ENCODE data around the gene LRRC32.

LRRC32 gene, protein sequence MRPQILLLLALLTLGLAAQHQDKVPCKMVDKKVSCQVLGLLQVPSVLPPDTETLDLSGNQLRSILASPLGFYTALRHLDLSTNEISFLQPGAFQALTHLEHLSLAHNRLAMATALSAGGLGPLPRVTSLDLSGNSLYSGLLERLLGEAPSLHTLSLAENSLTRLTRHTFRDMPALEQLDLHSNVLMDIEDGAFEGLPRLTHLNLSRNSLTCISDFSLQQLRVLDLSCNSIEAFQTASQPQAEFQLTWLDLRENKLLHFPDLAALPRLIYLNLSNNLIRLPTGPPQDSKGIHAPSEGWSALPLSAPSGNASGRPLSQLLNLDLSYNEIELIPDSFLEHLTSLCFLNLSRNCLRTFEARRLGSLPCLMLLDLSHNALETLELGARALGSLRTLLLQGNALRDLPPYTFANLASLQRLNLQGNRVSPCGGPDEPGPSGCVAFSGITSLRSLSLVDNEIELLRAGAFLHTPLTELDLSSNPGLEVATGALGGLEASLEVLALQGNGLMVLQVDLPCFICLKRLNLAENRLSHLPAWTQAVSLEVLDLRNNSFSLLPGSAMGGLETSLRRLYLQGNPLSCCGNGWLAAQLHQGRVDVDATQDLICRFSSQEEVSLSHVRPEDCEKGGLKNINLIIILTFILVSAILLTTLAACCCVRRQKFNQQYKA

DNA sequence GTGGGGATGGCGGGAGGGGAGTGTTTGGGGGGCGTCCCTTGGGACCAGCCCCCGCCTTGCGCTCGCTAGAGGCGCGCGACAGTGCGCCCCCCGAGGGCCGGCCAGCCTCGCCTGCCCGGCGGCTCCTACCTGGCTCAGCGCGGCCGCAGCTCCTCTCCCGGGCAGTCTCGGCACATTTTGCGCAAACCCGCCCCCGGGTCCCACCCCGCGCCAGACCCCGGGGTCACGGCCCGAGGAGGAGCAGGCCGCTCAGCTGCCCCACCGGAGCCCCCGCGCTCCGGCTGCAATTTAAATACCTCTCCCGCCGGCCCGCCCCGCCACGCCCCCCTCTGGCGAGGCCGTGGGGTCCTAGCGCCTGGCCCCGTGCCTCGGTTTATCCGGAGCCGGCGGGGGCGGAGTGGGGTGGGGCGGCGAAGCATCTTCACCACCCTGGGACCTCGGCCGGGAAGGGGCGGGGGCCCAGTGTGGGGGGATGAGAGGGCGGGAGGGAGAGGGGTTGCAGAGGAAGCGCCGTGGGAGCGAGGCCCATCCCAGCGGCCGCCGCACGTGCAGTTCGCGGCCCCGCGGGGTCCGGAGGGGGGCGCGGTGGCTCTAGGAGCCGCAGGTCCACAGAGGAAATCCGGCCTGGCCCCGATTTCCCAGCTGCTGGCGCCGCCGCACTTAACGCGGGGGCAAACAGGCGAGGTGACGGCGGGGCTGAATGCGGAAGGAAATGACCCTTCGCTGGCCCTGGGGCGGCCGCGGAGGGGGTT lies at the start of gene LRRC32:
Gene LRRC32, minus strand, starts transcription at position 263 of the 752 bp plus-strand sequence. CDS start 4,793 bp downstream, outside the sequence.
- DNase-seq, result no peak

DNA sequence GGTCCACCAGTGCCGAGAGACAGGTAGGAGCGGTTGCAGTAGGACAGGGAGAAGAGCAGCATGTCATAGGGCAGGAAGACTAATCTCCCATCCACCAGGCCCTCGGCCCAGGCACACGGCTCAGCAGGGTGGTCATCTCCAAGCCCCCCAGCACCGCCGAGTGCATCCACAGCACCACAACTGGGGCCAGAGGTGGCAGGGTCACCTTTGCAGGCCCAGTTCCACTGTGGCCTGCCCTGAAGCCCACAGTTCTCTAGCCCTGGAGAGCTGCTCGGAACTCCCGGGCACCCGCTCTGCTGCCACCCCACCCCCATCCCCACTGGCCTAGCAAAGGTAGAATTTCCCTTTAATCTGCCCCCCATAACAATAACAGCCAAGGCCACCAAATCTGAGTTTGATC lies 49.1 kb upstream of the LRRC32 start:
- TF ChIP-seq POLR2A (IDR thresholded peaks at IDR 0.05; ENCODE audit: low read length) (no peak), GATA1 (IDR thresholded peaks at IDR 0.05; ENCODE audit: low read depth, low read length) (no peak)
- DNase-seq, result no peak

More for the DNA sequence above, at the start of gene LRRC32:
- TF ChIP-seq POLR2A (IDR thresholded peaks at IDR 0.05; ENCODE audit: low read length) (no peak), GATA1 (IDR thresholded peaks at IDR 0.05; ENCODE audit: low read depth, low read length) (no peak)

DNA sequence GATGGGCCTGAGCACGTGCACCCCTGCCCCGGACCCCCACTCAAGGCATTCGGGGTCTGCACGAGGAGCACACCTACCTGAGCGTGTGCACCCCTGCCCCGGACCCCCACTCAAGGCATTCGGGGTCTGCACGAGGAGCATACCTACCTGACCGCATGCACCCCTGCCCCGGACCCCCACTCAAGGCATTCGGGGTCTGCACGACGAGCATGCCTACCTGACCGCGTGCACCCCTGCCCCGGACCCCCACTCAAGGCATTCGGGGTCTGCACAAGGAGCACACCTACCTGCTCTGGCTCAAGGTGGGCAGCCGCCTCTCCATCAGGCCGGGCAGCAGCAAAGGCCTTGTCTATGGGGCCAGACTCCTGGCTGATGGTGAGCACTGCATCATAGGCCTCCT lies 48.7 kb upstream of the LRRC32 start:
- no peak for DNase-seq
- TF ChIP-seq GATA1 (IDR thresholded peaks at IDR 0.05; ENCODE audit: low read depth, low read length) (no peak), POLR2A (IDR thresholded peaks at IDR 0.05; ENCODE audit: low read length) (no peak)

DNA sequence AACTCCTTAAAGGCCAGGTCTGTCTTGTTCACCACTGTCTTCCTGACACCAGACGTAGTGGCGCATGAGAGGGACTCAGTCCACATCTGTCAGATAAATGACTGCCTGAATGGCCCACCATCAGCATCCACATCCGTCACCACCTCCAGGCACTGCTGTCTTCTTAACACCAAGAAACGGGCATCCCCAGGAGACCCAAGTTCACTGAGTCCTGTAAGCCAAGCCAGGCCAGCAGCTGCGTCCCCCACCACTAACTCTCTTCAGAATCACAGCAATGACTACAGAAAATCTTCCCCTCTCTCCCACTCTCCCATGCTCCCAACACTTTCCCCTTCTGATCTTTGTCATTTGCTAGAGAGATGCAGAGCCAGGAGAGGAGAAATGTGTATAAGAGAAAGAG lies 47.3 kb upstream of the LRRC32 start:
- no peak for TF ChIP-seq GATA1 (IDR thresholded peaks at IDR 0.05; ENCODE audit: low read depth, low read length)
- TF ChIP-seq POLR2A (IDR thresholded peaks at IDR 0.05; ENCODE audit: low read length), result no peak
- no peak for DNase-seq

DNA sequence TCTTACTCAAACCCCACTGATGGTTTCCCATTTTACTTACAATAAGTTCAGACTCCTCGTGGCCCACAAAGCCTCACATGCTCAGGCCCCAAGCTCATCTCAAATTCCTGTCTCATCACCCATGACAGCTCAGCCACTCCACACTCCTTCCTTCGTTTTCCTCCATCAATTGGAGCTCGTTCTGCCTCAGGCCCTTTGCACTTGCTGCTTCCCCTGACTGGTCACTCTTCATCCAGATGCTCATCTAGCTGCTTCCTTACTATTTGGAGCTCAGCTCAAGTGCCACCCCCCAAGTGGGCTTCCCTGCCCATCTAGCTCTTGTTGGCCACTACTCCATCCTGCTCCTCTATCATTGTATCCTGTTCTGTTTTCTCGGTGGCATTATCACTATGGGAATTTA lies 46.8 kb upstream of the LRRC32 start:
- TF ChIP-seq POLR2A (IDR thresholded peaks at IDR 0.05; ENCODE audit: low read length) (no peak), GATA1 (IDR thresholded peaks at IDR 0.05; ENCODE audit: low read depth, low read length) (no peak)
- no peak for DNase-seq

DNA sequence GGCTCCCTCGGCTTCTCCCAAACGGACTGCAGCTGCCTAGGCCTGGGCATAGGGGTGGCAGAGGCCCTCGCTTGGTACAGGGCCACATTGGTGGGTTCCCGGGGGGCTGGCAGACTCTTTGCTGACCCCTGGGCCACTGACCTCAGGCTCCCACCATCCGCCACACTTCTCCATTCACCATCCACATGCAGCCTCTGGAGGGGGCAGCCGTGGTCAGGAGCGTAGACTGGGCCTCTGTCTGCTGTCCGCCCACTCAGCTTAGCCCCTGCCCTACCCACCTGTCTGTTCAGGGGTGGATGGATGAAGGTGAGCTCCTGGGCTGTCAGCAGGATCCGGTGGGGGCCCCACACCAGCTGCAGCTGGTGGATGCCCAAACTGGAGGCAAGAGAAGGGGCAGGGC lies 45.7 kb upstream of the LRRC32 start:
- no peak for DNase-seq

DNA sequence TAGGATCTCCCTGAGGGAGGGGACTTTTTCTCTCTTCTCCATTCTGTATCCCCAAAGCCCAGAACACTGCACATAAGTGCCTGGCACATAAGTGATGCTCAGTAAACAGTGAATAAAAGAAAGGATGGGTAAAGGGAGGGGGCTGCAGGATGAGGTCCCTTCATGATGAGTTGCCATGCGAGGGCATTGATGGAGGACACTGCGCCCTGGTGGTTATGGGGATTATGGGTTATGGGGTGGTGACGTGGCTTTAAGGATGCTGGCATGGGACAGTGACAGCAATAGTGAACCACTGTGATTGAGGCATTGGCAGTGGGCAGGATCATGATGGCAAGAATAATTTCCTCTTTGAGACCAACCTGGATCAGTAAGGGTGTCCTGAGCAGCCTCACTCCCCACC lies 43.9 kb upstream of the LRRC32 start:
- peak; percentile 21 to 48 for DNase-seq
- TF ChIP-seq GATA1 (IDR thresholded peaks at IDR 0.05; ENCODE audit: low read depth, low read length) (no peak), POLR2A (IDR thresholded peaks at IDR 0.05; ENCODE audit: low read length) (no peak)

More for the DNA sequence above, 45.7 kb upstream of the LRRC32 start:
- TF ChIP-seq POLR2A (IDR thresholded peaks at IDR 0.05; ENCODE audit: low read length), result no peak
- TF ChIP-seq GATA1 (IDR thresholded peaks at IDR 0.05; ENCODE audit: low read depth, low read length), result no peak

DNA sequence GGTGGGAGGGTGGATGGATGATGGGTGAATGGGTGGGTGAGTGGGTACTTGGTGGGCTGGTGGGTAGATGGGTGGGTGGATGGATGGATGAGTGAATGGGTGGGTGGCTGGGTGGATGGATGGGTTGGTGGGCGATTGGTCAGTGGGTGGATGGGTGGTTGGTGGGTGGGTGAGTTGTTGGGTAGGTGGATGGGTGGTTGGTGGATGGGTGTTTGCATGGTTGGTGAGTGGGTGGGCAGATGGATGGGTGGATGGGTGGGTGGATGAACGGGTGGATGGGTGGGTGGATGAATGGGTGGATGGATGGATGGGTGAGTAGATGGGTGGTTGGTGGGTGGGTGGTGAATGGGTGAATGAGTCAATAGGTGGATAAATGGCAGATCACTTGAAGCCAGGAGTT lies 43.0 kb upstream of the LRRC32 start:
- TF ChIP-seq POLR2A (IDR thresholded peaks at IDR 0.05; ENCODE audit: low read length) (no peak), GATA1 (IDR thresholded peaks at IDR 0.05; ENCODE audit: low read depth, low read length) (no peak)
- DNase-seq, result no peak

DNA sequence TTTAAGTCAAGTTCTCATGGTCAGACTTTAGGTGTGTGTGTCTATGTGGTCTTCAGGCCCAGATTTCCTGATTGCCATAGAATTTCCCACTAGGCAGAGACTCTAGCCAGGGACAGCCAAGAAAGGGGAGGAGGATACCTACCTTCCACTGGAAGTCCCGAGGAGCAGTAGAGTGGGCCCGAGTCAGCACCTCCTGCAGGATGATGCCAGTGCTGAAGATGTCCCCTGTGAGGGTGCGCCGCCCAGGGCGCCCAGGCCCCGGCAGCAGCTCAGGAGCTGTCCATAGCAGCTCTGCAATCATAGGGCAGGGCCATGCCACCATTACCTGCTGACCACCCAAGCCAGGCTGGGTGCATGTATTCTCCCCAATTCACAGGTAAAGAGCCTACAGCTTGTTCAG lies 41.6 kb upstream of the LRRC32 start:
- no peak for DNase-seq
- TF ChIP-seq POLR2A (IDR thresholded peaks at IDR 0.05; ENCODE audit: low read length) (no peak), GATA1 (IDR thresholded peaks at IDR 0.05; ENCODE audit: low read depth, low read length) (no peak)

DNA sequence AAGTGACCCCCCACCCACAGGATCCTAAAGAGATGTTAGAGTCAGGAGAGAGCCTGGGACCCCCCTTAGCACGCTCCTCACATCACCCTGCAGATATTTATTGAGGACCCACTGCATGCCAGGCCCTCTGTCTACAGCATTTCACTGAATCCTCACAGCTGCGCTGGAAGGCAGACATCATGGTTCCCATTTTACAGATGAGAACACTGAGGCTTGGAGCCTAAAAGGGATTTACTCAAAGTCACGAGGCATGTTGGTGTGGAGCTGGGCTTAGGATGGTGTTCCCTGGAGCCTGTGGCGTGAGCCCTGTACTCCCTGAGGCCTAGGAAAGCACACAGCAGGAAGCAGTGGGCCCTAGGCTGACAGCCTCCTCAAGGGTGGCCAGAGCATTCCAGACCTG lies 39.2 kb upstream of the LRRC32 start:
- no peak for TF ChIP-seq GATA1 (IDR thresholded peaks at IDR 0.05; ENCODE audit: low read depth, low read length)
- DNase-seq, result no peak

DNA sequence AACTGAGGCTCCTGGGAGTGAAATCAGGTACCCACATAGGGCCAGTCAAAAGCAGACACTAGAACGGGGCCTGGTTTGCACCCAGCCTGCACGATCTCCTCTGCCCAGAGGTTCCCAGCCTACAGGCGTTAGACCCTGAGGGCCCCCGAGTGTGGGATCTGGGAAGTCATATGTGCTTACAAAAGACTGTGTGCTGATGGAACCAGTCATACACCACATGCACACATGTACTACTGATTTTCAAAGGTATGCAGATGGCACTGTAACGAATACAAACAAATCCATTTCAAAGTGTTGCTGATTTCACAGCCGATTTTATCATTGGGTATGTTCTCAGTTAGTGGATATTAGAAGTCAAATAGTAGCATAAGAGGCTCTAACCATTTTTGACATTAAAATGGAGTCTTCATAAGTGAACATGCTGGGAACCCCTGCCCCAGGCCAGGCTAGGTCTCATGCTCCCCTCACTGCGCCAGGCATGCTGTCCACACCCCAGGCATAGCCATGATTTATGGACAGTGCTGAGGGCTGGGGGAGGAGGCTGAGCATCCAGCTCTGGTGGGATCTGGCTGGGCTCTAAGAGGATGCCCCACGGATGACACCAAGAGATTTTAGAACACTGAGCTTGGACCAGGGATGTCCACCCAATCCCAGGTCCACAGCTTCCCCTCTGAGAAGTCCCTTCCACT lies 38.6 kb upstream of the LRRC32 start:
- TF ChIP-seq GATA1 (IDR thresholded peaks at IDR 0.05; ENCODE audit: low read depth, low read length) (no peak), POLR2A (IDR thresholded peaks at IDR 0.05; ENCODE audit: low read length) (no peak)
- DNase-seq, result no peak

DNA sequence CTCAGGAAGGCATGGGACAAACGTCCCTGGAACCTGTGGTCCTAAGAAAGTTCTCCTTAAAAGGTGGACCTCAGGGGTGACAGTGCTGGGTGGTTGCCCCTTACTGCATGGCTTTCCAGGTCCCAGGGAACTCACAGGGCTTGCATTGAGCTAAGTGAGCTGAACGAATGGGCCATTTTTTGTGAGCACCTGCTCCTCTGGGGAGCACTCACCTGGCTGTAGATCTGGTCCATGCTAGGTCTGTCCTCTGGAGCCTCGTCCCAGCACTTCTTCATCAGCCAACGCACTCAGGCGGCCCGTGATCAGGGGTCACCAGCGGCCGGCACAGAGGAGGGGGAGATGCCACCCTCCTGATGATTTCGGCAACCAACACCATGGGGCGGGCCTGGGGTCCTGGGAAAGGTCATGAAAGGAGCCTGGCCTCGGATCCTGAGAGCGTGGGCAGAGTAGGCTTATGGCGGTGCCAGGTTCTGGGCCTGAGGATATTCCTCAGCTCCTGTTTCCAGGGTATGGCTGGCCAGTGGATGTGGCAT lies 36.8 kb upstream of the LRRC32 start:
- no peak for DNase-seq
- no peak for TF ChIP-seq POLR2A (IDR thresholded peaks at IDR 0.05; ENCODE audit: low read length)
- TF ChIP-seq GATA1 (IDR thresholded peaks at IDR 0.05; ENCODE audit: low read depth, low read length), result no peak

DNA sequence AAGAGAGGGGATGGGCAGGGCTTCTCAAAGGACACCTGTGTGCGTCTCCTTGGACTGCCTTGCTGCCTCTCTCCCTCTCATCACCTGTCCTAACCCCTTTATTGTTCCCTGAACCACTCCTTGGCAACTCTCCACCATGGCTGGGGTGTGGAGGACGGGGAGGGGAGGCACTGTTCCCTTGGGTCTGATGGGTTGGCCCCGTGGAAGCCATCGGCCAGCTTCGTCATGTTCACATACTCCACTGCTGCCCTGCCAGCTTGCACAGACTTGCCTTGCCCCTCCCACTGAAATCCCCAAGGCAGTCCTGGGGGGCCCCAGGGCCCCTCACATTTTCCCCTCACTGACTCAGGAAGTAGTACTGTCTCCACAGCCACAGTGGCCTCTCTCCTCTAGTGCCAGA lies 36.1 kb upstream of the LRRC32 start:
- TF ChIP-seq POLR2A (IDR thresholded peaks at IDR 0.05; ENCODE audit: low read length), result no peak
- no peak for TF ChIP-seq GATA1 (IDR thresholded peaks at IDR 0.05; ENCODE audit: low read depth, low read length)
- DNase-seq, result no peak

Data from erythroblast (primary cell).